Keratinocyte (primary cell): ENCODE results near the gene TPK1. TPM values are rescaled to one million over a fixed set of nuclear protein-coding genes. Genes with fewer than 3 reads are reported as not detected.

Experiments used
- DNase-seq: peaks from one replicate; pipeline ENCODE4 v3.0.0-alpha.2; 2011; ENCODE audit warnings: low read depth, missing footprints, low spot score
- FAIRE-seq: peaks from 2 replicates; lab custom pipeline; 2011; peaks lifted over from hg19 to GRCh38; lab: Jason Lieb, UNC
- H2AFZ ChIP-seq: 2 replicates; pipeline ENCODE4 v1.6.0; 2012; ENCODE audit warnings: low read length, control low read depth, inconsistent platforms; ENCODE audit not compliant: control insufficient read depth
- H3K27ac ChIP-seq: 2 replicates; pipeline ENCODE4 v1.5.1; 2011; ENCODE audit warnings: low read length; ENCODE audit not compliant: control insufficient read depth, insufficient read depth
- H3K27me3 ChIP-seq: 3 replicates; pipeline ENCODE4 v1.6.0; 2011; ENCODE audit warnings: low read length; ENCODE audit not compliant: control insufficient read depth, insufficient read depth; ENCODE audit errors: extremely low read depth
- H3K36me3 ChIP-seq, 2 experiments: 2 replicates in 1 of 2; 3 replicates in 1 of 2; pipeline ENCODE4 v1.5.1; 2011; ENCODE audit warnings: low read length in 2 of 2, mild to moderate bottlenecking in 1 of 2; ENCODE audit not compliant: control insufficient read depth in 2 of 2, insufficient read depth in 2 of 2; ENCODE audit errors: extremely low read depth in 1 of 2
- H3K4me1 ChIP-seq: 3 replicates; pipeline ENCODE4 v1.5.1; 2011; ENCODE audit warnings: low read length; ENCODE audit not compliant: control insufficient read depth, insufficient read depth; ENCODE audit errors: extremely low read depth
- H3K4me2 ChIP-seq: 3 replicates; pipeline ENCODE4 v1.6.0; 2011; ENCODE audit warnings: low read depth, low read length; ENCODE audit not compliant: control insufficient read depth, insufficient read depth; ENCODE audit errors: extremely low read depth
- H3K4me3 ChIP-seq, 3 experiments: fragments of 200-600 bp in 1 of 3; sonication (generic) in 1 of 3; 2 replicates in 2 of 3; 3 replicates in 1 of 3; pipeline ENCODE4 v1.5.1; 2011 to 2016; ENCODE audit warnings: low read length in 3 of 3, mild to moderate bottlenecking in 3 of 3, control low read depth in 2 of 3, inconsistent platforms in 1 of 3, low read depth in 1 of 3, mixed read lengths in 1 of 3, mixed run types in 1 of 3, moderate library complexity in 1 of 3; ENCODE audit not compliant: control insufficient read depth in 2 of 3, insufficient read depth in 2 of 3; ENCODE audit errors: extremely low read depth in 1 of 3
- H3K79me2 ChIP-seq: 2 replicates; pipeline ENCODE4 v1.6.0; 2012; ENCODE audit warnings: low read length; ENCODE audit not compliant: control insufficient read depth, insufficient read depth
- H3K9ac ChIP-seq: 3 replicates; pipeline ENCODE4 v1.6.0; 2011; ENCODE audit warnings: low read length; ENCODE audit not compliant: control insufficient read depth, insufficient read depth; ENCODE audit errors: extremely low read depth
- H3K9me1 ChIP-seq: 3 replicates; pipeline ENCODE4 v1.6.0; 2011; ENCODE audit warnings: low read length; ENCODE audit not compliant: control insufficient read depth, insufficient read depth; ENCODE audit errors: extremely low read depth
- H3K9me3 ChIP-seq: 2 replicates; pipeline ENCODE4 v1.5.1; 2012; ENCODE audit warnings: low read depth, low read length; ENCODE audit not compliant: control insufficient read depth
- H4K20me1 ChIP-seq: 3 replicates; pipeline ENCODE4 v1.6.0; 2011; ENCODE audit warnings: low read length; ENCODE audit not compliant: control insufficient read depth, insufficient read depth; ENCODE audit errors: extremely low read depth
- EZH2 ChIP-seq: IDR thresholded peaks from one replicate; pipeline ENCODE4 v1.6.1; 2012; ENCODE audit warnings: inconsistent platforms, mild to moderate bottlenecking, low read length, moderate library complexity
- dilution Hi-C: fragments of 300-500 bp; cut with MboI; formaldehyde crosslinking; loops from one replicate; pipeline ENCODE4 v1.7.0; 2020; ENCODE audit warnings: low sequenced_read_pairs; ENCODE audit not compliant: extremely low pct_ligation_motif_present
- polyA plus RNA-seq, 5 experiments: library from polyadenylated mRNA; depleted of rRNA in 3 of 5; stranded (reverse) in 3 of 5; stranded (forward) in 1 of 5; unstranded in 1 of 5; fragments of >200 nt; gene quantifications; 1 replicate in 1 of 5; 2 replicates in 3 of 5; 3 replicates in 1 of 5; pipeline versions ENCODE4 v1.2.1 to v1.2.3, GENCODE V29; 2011 to 2012; ENCODE audit warnings: missing spikeins in 2 of 5, low read depth in 1 of 5, low replicate concordance in 1 of 5
- TF ChIP-seq, protein P1 (sequence below), 3 experiments: IDR thresholded peaks in 1 of 3; conservative IDR thresholded peaks in 1 of 3; optimal IDR thresholded peaks in 1 of 3; 2 replicates in 2 of 3; 3 replicates in 1 of 3; pipeline versions ENCODE3 to v1.5.1; 2011; ENCODE audit warnings: low read length in 3 of 3, mild to moderate bottlenecking in 3 of 3, moderate library complexity in 2 of 3, control low read depth in 1 of 3, inconsistent platforms in 1 of 3; ENCODE audit not compliant: insufficient read depth in 2 of 3; ENCODE audit errors: extremely low read depth in 1 of 3

TPK1 gene
- polyA plus RNA-seq, 1 donor (not counting 4 experiments of a cell fraction or from before 2014, with no cell fraction given) = 1.9 TPM

DNA sequence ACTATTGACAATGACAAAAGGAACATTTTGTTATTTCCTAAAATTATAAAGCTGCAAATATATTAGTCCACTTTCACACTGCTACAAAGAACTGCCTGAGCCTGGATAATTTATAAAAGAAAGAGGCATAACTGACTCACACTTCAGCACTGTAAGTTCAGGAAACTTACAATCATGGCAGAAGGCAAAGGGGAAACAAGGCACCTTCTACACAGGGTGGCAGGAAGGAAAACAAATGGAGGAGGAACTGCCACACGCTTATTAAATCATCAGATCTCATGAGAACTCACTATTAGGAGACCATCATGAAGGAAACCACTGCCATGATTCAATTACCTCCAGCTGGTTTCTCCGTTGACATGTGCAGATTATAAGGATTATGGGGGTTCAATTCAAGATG lies 203.1 kb downstream of the TPK1 start:
- H3K9me3 ChIP-seq = no peaks in the 10 kb centered on the region
- FAIRE-seq = no peak
- H3K27me3 ChIP-seq = no peaks in the 10 kb centered on the region
- H3K4me1 ChIP-seq = no peaks in the 10 kb centered on the region
- dilution Hi-C loops = no loop called here
- H3K79me2 ChIP-seq = no peaks in the 10 kb centered on the region
- no peaks in the 10 kb centered on the region for H3K9me1 ChIP-seq
- TF ChIP-seq, protein P1, sequence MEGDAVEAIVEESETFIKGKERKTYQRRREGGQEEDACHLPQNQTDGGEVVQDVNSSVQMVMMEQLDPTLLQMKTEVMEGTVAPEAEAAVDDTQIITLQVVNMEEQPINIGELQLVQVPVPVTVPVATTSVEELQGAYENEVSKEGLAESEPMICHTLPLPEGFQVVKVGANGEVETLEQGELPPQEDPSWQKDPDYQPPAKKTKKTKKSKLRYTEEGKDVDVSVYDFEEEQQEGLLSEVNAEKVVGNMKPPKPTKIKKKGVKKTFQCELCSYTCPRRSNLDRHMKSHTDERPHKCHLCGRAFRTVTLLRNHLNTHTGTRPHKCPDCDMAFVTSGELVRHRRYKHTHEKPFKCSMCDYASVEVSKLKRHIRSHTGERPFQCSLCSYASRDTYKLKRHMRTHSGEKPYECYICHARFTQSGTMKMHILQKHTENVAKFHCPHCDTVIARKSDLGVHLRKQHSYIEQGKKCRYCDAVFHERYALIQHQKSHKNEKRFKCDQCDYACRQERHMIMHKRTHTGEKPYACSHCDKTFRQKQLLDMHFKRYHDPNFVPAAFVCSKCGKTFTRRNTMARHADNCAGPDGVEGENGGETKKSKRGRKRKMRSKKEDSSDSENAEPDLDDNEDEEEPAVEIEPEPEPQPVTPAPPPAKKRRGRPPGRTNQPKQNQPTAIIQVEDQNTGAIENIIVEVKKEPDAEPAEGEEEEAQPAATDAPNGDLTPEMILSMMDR (optimal IDR thresholded peaks at IDR 0.05 in 1 of 3, IDR thresholded peaks at IDR 0.05 in 1 of 3, conservative IDR thresholded peaks at IDR 0.05 in 1 of 3; ENCODE audit: extremely low read depth in 1 of 3, insufficient read depth in 2 of 3, low read length in 3 of 3) = no peak
- TF ChIP-seq EZH2 = no peak
- H3K4me3 ChIP-seq = no peak overlapping the region
- no peak overlapping the region for H2AFZ ChIP-seq
- no peak for DNase-seq
- H3K36me3 ChIP-seq = no peaks in the 10 kb centered on the region
- H4K20me1 ChIP-seq = no peaks in the 10 kb centered on the region
- H3K27ac ChIP-seq = no peak overlapping the region
- H3K9ac ChIP-seq = no peak overlapping the region
- no peak overlapping the region for H3K4me2 ChIP-seq

DNA sequence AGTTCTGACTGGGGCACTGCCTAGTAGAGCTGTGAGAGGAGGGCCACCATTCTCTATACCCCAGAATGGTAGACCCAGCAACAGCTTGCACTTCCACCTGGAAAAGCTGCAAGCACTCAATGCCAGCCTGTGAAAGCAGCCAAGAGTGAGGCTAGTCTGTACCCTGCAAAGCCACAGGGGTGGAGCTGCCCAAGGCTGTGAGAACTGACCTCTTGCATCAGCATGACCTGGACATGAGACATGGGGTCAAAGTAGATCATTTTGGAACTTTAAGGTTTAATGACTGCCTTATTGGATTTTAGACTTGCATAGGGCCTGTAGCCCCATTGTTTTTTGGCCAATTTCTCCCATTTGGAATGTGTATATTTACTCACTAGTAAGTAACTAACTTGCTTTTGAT lies 206.3 kb downstream of the TPK1 start:
- Histone ChIP-seq H3K4me2 (no peak overlapping the region), H3K9me1 (no peaks in the 10 kb centered on the region), H3K4me1 (no peaks in the 10 kb centered on the region), H3K4me3 (no peak overlapping the region), H3K27me3 (no peaks in the 10 kb centered on the region), H3K9ac (no peak overlapping the region), H2AFZ (no peak overlapping the region), H3K9me3 (no peaks in the 10 kb centered on the region), H3K79me2 (no peaks in the 10 kb centered on the region), H3K36me3 (no peaks in the 10 kb centered on the region), H3K27ac (no peak overlapping the region), H4K20me1 (no peaks in the 10 kb centered on the region)
- dilution Hi-C loops = no loop called here
- FAIRE-seq (no peak), DNase-seq (no peak)
- no peak for TF ChIP-seq EZH2
- TF ChIP-seq, protein P1 (optimal IDR thresholded peaks at IDR 0.05 in 1 of 3, IDR thresholded peaks at IDR 0.05 in 1 of 3, conservative IDR thresholded peaks at IDR 0.05 in 1 of 3; ENCODE audit: extremely low read depth in 1 of 3, insufficient read depth in 2 of 3, low read length in 3 of 3) = no peak
